ENCODE measurements around the gene AKAP13. TPM values are rescaled to one million over a fixed set of nuclear protein-coding genes. Genes with fewer than 3 reads are reported as not detected.

The AKAP13 gene
- total and polyA plus RNA-seq, 2 of the 13 experiments (the other 11 are each of a cell fraction or from before 2014, with no cell fraction given): 6.7 to 27.1 TPM

DNA sequence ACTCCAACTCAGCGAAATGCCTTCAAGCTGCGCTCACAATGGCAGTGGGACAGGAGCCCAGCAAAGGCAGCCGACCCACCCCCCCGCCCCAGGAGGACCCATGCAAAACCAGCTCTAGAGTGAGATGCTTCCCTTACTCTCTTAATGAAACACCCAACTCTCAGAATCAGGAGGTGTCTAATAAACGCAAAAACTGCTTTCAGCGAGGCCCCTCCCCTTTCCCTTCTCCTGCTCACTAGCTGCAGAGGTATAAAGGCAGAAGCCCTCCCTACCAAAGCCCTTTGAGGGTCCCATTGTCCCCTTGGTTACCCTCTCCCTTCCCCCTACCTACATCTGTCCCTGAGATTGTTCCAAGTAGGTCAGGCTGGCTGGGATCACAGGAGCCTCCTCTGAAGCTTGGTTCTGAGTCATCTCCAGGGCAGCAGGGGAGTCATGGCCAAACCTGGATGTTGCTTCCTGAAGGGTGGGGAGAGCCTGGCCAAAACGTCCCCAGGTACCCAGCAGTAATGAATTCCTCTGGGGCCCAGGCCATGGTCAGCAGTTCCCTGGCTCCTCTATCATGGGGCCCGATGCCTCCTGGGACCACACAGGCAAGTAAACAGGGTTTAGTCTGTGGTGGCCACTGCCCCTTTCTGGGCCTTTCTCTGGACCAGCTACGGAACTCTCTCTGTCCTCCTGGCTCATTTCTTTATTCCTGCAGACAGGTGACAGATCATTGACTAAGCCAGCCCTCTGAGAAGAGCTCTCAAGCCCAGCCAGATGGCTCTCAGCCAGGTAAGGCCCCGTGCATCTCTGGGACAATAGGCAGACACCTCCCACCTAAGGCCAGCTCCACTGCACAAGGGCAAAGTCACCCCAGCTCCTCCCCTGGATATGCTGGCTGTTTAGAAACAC is 405.7 kb downstream of the AKAP13 start (continued):
- TF ChIP-seq, protein P1, sequence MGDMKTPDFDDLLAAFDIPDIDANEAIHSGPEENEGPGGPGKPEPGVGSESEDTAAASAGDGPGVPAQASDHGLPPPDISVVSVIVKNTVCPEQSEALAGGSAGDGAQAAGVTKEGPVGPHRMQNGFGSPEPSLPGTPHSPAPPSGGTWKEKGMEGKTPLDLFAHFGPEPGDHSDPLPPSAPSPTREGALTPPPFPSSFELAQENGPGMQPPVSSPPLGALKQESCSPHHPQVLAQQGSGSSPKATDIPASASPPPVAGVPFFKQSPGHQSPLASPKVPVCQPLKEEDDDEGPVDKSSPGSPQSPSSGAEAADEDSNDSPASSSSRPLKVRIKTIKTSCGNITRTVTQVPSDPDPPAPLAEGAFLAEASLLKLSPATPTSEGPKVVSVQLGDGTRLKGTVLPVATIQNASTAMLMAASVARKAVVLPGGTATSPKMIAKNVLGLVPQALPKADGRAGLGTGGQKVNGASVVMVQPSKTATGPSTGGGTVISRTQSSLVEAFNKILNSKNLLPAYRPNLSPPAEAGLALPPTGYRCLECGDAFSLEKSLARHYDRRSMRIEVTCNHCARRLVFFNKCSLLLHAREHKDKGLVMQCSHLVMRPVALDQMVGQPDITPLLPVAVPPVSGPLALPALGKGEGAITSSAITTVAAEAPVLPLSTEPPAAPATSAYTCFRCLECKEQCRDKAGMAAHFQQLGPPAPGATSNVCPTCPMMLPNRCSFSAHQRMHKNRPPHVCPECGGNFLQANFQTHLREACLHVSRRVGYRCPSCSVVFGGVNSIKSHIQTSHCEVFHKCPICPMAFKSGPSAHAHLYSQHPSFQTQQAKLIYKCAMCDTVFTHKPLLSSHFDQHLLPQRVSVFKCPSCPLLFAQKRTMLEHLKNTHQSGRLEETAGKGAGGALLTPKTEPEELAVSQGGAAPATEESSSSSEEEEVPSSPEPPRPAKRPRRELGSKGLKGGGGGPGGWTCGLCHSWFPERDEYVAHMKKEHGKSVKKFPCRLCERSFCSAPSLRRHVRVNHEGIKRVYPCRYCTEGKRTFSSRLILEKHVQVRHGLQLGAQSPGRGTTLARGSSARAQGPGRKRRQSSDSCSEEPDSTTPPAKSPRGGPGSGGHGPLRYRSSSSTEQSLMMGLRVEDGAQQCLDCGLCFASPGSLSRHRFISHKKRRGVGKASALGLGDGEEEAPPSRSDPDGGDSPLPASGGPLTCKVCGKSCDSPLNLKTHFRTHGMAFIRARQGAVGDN (CRISPR knock-in tag; IDR thresholded peaks at IDR 0.05): peak; percentile 44
- peak; percentile 36; the same call in 1 of the 2 replicates for TF ChIP-seq TBX2 (CRISPR knock-in tag; IDR thresholded peaks at IDR 0.05; ENCODE audit: borderline replicate concordance)

DNA sequence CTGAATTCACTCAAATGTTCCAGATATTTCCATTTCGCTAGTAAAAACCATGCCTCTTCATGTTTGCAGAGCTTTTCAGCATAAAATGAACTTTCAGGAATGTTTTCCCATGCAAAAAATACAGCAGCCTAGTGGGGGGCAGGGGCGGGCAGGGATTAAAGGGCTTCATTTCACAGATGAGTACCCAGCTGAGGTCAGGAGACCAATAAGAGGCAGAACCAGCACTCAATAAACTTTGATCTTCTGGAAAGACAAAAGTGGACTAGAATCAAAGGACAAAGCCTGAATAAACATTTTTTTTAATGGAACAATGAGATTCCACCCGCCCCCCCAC is 406.3 kb downstream of the AKAP13 start:
- Histone ChIP-seq H3K79me2 (ENCODE audit: insufficient read depth, low read length) (peaks cover 45% of the 10 kb centered on the region), H2AFZ (ENCODE audit: low read length) (no peak overlapping the region), H3K4me2 (ENCODE audit: low read depth, low read length) (peak overlapping the region; percentile 56), H3K4me1 (ENCODE audit: insufficient read depth, low read length) (peaks cover 60% of the 10 kb centered on the region), H3K27ac (ENCODE audit: extremely low read length, insufficient read depth, low read length) (peak overlapping the region; percentile 60), H3K9ac (ENCODE audit: insufficient read depth, low read depth, low read length) (no peak overlapping the region), H3K9me3 (ENCODE audit: low read length) (no peaks in the 10 kb centered on the region), H3K36me3 (replicated peaks in 1 of 2; ENCODE audit: control insufficient read depth in 1 of 2, insufficient read depth in 2 of 2, low read length in 2 of 2) (no peaks in the 10 kb centered on the region), H3K27me3 (ENCODE audit: control insufficient read depth in 1 of 2, insufficient read depth in 2 of 2, low read length in 2 of 2) (no peaks in the 10 kb centered on the region), H4K20me1 (ENCODE audit: insufficient read depth, low read length) (peaks cover 4% of the 10 kb centered on the region; the same call in 1 of the 2 replicates), H3K4me3 (replicated peaks in 1 of 3; ENCODE audit: insufficient read depth in 1 of 3, low read depth in 2 of 3, low read length in 3 of 3) (no peak overlapping the region)
- ChIA-PET POLR2A (interaction anchor here (0.6 kb wide), 1 partner anchor 197 kb away, joined by 3 read pairs; no protein-coding TSS in a partner anchor), CTCF (ENCODE audit: low intra/inter-chr PET ratio, low total read pairs) (no interaction called here)
- intact Hi-C loops (cut with micrococcal nuclease; ENCODE audit: unreplicated experiment): no loop called here
- DNase-seq (ENCODE audit: low spot score) (peak; percentile 56), ATAC-seq (peak; percentile 46), FAIRE-seq (no peak)
- BruUV-seq (replicated peaks): no TSS peak
- 44% methylated on average over 3 of the region's 3 CpGs for WGBS (ENCODE audit: low lambda C conversion rate)
- in situ Hi-C loops (cut with HindIII; ENCODE audit: extremely low pct_ligation_motif_present, low pct_unique_long_range_greater_than_20kb): no loop called here
- no peak for TF ChIP-seq MTA1 (CRISPR knock-in tag; IDR thresholded peaks at IDR 0.05; ENCODE audit: borderline replicate concordance)
- no peak for TF ChIP-seq STAG1 (CRISPR knock-in tag; IDR thresholded peaks at IDR 0.05)
- TF ChIP-seq CREM (IDR thresholded peaks at IDR 0.05): 0 out of 2 replicates have a peak, but pooled peaks have one; percentile 13
- TF ChIP-seq CREM (CRISPR knock-in tag; IDR thresholded peaks at IDR 0.05): no peak
- TF ChIP-seq NCOR1 (IDR thresholded peaks at IDR 0.05; ENCODE audit: borderline replicate concordance, low read length): peak; percentile 82; the same call in 1 of the 2 replicates
- TF ChIP-seq, protein P2, sequence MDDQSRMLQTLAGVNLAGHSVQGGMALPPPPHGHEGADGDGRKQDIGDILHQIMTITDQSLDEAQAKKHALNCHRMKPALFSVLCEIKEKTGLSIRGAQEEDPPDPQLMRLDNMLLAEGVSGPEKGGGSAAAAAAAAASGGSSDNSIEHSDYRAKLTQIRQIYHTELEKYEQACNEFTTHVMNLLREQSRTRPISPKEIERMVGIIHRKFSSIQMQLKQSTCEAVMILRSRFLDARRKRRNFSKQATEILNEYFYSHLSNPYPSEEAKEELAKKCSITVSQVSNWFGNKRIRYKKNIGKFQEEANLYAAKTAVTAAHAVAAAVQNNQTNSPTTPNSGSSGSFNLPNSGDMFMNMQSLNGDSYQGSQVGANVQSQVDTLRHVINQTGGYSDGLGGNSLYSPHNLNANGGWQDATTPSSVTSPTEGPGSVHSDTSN (CRISPR knock-in tag; IDR thresholded peaks at IDR 0.05; ENCODE audit: borderline replicate concordance): no peak
- no peak for TF ChIP-seq ZNF33B (CRISPR knock-in tag; IDR thresholded peaks at IDR 0.05)
- TF ChIP-seq PITX1 (CRISPR knock-in tag; IDR thresholded peaks at IDR 0.05): 0 out of 2 replicates have a peak, but pooled peaks have one; percentile 41
- TF ChIP-seq, protein P3, sequence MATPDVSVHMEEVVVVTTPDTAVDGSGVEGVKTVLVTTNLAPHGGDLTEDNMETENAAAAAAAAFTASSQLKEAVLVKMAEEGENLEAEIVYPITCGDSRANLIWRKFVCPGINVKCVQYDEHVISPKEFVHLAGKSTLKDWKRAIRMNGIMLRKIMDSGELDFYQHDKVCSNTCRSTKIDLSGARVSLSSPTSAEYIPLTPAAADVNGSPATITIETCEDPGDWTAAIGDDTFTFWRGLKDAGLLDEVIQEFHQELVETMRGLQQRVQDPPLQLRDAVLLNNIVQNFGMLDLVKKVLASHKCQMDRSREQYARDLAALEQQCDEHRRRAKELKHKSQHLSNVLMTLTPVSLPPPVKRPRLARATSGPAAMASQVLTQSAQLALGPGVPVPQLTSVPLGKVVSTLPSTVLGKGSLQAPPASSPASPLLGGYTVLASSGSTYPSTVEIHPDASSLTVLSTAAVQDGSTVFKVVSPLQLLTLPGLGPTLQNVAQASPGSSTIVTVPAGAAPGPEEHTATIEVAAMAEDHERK (CRISPR knock-in tag; IDR thresholded peaks at IDR 0.05; ENCODE audit: low read depth): no peak
- no peak for TF ChIP-seq NR2F1 (CRISPR knock-in tag; IDR thresholded peaks at IDR 0.05)
- TF ChIP-seq PHF21A (CRISPR knock-in tag; IDR thresholded peaks at IDR 0.05): peak; percentile 37; the same call in 1 of the 2 replicates
- TF ChIP-seq POGZ (CRISPR knock-in tag; IDR thresholded peaks at IDR 0.05): no peak
